Measurements from ENCODE around the gene FBXO3.
A peak's percentile ranks its signal among the peaks of the same experiment; 100 is the strongest.
"Not testable (repeated sequence)": the region's sequence is repeated elsewhere in the genome, so short reads cannot be mapped to it uniquely, and the experiment has no call there.

Gene FBXO3, protein sequence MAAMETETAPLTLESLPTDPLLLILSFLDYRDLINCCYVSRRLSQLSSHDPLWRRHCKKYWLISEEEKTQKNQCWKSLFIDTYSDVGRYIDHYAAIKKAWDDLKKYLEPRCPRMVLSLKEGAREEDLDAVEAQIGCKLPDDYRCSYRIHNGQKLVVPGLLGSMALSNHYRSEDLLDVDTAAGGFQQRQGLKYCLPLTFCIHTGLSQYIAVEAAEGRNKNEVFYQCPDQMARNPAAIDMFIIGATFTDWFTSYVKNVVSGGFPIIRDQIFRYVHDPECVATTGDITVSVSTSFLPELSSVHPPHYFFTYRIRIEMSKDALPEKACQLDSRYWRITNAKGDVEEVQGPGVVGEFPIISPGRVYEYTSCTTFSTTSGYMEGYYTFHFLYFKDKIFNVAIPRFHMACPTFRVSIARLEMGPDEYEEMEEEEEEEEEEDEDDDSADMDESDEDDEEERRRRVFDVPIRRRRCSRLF
- 32.8 to 88.3 reads per million in 2 experiments for total RNA-seq

DNA sequence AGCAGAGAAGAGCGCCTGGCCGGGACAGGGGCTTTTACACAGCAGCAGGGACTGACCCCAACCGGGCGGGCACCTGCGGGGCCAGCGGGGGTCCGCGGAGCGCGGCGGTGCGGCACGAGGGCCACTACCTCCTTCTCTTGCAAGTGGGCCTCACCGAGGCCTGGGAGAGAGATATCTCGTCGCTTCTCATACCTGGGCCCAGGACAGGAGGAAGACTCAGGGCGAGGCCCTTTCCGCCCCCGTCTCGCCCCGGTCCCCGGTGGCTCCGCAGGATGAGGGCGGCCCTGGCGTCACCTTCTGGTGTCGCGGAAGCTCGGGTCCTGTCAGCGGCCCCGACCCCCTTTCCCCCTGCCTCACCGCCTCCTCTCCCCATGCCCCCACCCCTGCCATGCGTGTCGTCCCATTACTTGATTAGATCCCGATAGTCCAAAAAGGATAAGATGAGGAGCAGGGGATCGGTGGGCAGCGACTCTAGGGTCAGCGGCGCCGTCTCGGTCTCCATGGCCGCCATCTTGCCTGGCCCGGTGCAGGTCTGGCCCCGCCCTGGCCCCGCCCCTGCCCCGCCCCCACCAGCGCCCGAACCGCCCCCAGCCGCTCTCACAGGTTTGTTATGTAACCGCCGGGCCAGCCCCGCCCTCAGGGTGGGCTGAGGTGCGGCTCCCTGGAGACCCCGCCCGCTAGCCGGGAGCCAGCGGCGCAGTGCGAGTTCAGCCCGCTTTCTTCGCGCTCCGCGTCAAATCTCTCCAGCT lies at the start of gene FBXO3:
Gene FBXO3 (minus strand): TSS at position 534 of the 749 bp plus-strand sequence. CDS start 23 bp downstream, at position 511.
- DNase-seq (ENCODE audit: low read depth) = peak; percentile 86

DNA sequence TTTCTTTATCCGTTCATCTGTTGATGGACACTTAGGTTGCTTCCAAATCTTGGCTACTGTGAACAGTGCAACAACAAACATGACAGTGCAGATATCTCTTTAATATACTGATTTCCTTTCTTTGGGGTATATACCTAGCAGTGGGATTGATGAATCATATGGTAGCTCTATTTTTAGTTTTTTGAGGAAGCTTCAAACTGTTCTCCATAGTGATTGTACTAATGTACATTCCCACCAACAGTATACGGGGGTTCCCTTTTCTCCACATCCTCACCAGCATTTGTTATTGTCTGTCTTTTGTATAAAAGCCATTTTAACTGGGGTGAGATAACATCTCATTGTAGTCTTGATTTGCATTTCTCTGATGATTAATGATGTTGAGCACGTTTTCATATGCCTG lies 48.7 kb upstream of the FBXO3 start:
- DNase-seq (ENCODE audit: low read depth) = not testable (repeated sequence)

DNA sequence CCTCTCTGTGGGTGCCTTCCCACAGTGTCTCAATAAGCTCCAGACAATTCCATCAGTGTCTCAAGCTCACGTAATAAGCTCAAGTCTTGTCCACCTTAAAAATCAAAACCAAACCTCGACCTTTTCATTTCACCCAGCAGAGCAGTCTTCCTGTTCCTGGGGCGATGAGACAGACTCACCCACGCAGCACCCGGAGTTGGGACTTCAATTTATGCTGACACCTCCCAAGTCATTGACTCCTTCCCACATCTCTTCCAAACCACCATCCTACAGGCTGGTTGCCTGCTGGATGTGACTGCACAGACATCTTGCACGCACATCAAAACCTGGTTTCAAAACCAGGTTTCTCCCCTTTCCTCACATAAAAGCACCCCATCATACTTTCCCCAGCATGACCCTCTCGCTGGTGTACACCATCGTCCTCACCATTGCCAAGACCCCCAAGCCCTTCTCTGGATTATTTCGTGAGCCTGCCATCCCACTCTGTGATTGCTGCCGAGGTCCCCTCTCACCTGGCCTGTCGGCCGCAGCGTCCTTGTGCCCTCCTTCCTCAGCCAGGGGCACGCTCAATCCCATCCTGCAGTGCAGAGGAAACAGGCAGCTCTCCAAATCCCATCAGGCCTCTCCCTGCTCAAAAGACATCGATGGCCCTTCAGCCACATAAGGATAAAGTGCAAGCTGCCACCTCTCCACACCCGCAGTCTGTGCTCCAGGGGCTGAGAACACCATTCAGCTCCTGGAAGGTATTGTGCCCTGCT lies 45.1 kb upstream of the FBXO3 start:
- DNase-seq (ENCODE audit: low read depth) = no peak

DNA sequence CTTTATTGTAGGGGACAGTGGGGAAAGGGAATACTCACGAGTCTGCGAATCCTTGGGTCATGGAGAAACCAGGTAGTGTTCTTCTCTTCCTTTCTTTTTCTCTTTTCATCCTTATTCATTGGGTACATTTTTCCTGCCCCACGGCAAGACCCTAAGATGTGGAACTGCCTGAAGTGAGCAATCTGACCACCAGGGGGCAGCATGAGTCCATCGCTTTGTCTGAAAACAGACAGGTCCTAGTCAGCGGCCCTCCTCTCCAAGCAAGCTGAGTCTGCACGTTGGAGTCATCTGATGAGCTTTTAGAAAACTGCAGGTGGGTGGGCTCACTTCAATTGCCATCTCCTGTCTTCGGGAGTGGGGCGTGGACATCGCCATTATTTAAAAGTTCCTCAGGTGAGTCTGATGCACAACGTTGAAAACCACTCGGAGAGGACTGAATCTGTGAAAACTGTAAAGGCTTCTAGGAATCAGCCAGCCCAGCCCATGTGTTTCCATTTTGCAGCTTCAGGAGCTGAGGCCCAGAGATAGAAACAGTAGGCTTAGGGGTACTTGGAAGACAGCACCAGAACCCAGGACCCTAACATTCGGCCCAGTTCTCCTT lies 34.0 kb upstream of the FBXO3 start:
- DNase-seq (ENCODE audit: low read depth) = peak; percentile 70

DNA sequence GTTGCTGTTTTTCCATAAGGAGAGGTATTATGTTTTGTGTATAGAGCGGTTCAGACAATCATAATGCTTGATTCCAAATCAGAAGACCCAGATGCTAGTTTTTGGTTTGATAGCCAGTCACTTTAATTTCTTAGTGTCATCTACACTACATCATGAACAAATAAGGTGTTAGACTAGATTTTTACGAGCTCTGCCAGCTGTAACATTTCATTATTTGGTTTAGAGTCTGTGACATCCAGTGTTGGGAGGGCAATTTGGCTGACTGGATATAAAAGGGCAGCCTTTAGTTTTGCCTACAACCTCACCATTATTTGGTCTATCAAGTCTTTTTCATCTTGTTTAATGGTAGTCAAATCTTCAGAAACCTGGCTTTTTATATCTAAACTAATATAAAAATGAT lies 30.2 kb upstream of the FBXO3 start:
- DNase-seq (ENCODE audit: low read depth) = no peak

DNA sequence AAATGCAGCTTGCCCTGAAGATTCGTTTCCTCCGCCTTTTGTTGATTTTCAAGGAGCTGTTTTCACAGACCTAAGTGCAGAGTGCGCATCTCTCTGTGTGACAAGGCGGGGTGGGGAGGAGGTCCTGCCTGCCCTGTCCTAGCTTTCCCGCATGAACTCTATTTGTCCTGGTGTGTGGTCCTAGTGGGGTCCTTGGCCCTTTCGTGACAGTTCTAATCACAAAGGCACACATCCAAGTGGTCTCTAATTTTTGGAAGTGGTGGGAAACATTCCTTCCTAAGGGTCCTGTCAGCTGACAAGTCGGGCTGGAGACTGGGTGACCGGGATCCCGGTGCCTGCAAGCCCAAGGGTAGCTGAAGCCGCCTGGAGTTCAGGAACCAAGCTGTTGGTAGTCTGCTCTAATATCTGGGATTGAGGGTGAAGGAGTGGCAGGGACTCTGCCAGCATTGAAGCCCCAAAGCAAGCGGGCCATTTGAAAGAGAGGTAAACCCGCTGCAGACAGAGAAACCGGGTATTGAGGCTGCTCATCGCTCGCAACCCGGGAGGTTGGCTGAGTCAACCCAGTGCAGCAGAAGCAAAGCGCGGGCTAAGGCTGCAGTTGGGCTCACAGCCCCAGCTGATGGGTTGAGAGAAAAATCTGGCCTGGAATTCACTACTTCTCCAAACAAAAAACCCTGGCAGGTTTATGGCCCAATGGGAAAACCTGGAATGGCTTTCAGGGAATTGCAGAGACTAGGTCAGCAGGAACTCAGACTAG lies 28.1 kb upstream of the FBXO3 start:
- DNase-seq (ENCODE audit: low read depth) = no peak

DNA sequence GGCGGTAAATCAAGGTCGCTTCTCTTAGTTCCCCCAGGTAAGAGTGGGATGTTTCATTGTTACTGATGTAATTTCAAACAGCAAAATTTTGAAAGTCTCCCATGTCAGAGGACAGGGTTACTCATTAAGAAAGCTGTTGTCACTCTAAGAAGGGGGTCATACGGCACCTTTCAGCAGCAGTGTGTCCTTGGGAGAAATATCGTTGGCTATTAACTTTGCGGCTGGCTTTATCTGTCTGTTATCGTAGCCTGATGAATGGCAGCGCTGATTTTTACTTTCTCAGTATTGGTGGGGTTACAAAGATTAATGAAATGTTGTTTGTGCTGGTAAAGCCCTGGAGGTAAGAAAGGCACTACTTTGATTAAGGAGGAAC lies 27.5 kb upstream of the FBXO3 start:
- DNase-seq (ENCODE audit: low read depth) = no peak

DNA sequence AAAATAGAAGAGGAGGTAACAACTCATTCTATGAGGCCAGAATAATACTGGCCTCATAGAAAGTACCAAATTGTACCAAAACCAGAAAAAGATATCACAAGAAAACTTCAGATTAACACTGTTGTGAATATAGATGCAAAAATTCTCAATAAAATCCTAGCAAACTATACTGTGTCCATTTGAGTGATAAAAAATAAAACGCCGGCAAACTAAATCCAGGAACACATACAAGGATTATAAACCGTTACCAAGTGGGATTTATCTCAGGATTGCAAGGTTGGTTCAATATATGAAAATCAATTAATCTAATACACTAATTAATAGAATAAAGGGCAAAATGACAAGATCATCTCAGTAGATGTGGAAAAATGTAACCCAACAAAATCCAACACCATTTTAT lies 23.6 kb upstream of the FBXO3 start:
- DNase-seq (ENCODE audit: low read depth) = no peak

DNA sequence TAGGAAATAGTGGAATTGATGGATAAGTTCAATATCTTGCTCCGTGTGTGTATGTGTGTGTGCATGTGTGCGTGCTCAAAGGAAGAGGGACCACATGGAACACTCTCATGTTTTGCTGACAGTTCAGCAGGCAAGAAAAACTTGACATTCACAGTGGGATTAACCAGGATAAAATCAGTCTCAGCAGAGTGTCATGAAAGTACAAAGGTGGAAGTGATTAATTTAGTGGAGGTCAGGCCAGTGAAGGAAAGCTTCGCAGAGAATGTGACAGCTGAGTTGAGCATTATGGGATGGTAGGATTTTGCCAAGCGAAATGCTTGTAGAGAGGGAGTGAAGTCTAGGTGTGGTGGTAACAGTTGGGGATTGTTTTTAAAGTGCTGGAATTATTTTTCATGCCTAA lies 15.7 kb upstream of the FBXO3 start:
- DNase-seq (ENCODE audit: low read depth) = no peak

DNA sequence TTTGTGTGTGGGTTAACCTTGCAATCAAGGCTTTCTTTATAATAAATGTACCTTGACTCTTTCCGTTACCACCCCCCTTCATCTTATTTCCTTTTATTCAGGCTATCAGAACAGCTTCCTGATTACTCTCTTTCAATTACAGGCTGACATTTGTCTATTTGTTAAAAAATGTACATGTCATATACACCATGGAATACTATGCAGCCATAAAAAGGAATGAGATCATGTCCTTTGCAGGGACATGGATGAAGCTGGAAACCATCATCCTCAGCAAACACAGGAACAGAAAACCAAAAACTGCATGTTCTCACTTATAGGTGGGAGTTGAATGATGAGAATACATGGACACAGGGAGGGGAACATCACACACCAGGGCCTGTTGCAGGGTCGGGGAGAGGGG lies 13.8 kb upstream of the FBXO3 start:
- not testable (repeated sequence) for DNase-seq (ENCODE audit: low read depth)

DNA sequence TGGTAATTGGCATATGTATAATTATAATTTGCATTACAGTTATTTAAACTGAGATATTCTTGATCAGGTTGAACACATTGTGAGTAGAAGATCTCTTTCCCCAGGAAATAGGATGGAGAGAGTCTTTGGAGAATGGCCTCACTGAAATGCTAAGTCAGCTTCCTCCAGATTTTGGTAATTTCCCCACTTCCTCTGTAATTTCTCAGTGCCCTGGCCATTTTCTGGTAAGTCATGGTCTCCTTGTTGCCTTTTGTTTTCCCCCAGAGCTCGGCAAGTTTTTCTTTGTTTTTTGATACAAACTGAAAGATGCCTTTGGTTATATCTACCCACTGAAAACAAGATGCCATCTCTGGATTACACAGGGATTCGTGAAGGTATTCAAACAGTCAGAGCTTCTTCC lies 12.8 kb upstream of the FBXO3 start:
- no peak for DNase-seq (ENCODE audit: low read depth)

DNA sequence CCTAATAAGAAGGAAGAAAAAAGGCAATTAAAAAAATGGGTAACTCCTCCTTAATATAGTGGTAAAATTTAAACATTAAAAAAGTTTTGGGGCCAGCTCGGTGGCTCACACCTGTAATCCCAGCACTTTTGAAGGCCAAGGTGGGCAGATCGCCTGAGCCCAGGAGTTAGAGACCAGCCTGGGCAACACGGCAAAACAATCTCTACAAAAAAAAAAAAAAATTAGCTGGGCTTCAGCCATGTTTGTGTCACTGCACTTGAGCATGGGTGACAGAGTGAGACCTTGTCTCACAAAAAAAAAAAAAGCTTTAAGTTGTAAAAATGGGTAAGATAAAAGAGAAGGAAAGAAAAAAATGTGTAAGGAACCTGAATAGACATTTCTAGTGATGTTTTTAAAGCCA lies 11.3 kb upstream of the FBXO3 start:
- DNase-seq (ENCODE audit: low read depth) = no peak

DNA sequence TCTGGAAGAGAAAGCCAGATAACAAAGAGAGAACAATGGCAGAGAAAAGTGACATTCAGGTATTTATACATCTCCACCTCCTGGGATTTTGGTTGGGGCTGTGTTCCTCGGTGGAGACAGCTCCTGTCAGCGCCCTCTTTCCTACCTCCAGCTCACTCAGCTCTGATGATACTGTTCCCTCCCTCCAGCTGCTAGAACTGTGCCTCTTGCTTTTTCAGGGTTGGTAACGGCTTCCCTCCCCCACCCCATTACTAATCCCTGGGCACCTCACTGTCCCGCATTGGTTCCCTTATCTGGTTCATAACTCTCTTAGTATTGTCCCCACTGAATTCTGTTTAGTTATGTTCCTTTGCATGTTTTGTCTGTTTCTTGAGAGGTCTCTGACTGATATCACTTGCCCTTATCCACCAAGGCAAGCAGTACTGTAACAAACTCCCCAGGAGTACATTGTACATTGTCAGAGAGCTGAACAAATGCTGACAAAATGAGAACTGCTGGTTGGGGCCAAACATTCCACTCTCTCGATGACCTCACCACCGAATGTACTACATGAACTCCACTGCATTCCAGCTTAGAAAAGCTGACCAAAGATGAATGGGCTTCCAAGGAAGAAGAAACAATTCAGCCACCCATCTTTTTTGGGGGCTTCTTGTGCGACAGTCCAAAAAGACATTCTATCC lies 5.7 kb upstream of the FBXO3 start:
- no peak for DNase-seq (ENCODE audit: low read depth)

DNA sequence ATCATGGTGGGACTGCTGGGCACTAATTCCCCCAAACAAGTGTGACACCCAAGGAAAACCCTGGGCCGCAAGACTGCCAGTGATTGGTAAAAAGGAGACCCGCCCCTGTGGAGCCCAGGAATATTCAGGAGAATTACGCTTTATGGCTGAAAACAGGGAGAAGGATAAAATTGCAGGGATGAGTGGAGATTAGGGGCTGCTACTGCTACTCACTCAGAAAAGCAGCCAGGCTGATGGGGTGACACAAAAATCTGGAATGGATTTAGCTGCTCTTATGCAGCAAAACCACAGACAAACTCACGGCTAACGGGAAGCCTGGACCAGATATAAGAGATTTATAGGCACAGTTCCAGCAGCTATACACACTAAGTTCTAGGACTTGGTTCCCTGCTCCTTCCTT lies 4.4 kb upstream of the FBXO3 start:
- DNase-seq (ENCODE audit: low read depth) = no peak

DNA sequence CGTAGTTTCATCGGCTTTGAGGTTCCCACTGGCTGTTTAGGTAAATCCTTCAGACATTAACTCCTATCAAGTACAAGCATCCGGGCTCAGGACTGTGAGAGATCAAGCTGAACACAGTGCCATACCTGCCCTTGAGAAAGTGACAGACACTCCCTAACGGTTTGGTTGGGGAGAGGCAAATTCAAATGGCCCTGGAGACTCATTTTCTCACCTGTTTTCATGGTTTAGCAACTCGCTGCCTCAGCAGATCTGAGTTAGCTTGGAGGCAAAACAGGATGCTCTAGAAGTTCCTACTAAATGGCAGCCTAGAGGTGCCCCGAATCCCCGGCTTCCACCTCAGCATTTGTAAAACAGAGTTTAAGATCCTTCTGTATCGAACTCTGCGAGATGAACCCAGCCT lies 3.6 kb upstream of the FBXO3 start:
- no peak for DNase-seq (ENCODE audit: low read depth)

DNA sequence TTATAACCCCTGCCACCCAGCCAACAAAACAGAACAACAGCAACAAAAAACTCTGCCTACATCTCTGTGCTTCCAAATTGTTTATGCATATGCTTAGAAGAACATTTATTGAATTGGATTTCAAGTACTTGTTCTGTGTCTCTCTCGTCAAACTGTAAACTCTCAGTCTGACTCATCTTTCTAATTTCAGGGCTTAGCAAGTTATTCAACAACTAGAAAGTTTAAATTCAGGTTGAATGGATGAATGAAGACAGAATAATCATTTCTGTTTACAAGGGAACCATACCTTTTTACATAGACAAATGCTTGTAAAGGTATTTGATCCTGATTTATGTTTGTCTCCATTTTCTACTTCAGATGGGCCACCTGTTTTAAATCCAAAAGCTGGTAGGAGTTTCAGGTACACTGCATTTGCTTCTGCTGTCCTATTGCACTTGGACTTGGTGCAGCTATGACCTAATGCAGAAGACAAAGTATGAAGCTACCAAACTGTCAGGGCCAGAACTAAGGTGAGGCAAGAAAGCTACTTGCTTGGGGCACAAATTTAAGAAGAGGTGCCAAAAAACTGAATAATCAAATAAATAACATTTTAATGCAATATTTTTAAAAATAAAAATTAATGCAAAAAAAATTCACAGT lies 1.6 kb upstream of the FBXO3 start:
- no peak for DNase-seq (ENCODE audit: low read depth)

DNA sequence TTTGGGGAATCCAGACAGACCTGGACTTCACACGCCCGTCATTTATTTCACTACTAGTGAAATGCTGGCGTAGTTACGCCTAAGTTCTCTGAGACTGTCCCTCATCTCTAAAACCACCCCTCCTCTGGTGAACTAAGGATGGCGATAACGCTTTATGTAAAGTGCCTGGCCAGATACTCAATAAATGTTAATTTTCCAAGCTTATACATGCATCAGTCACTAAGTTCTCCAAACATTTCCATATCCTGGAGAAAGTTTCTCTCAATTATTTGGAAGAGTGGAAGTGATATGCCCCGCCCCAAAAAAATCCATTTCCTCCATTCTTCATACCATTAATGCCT lies 1.1 kb upstream of the FBXO3 start:
- no peak for DNase-seq (ENCODE audit: low read depth)

DNA sequence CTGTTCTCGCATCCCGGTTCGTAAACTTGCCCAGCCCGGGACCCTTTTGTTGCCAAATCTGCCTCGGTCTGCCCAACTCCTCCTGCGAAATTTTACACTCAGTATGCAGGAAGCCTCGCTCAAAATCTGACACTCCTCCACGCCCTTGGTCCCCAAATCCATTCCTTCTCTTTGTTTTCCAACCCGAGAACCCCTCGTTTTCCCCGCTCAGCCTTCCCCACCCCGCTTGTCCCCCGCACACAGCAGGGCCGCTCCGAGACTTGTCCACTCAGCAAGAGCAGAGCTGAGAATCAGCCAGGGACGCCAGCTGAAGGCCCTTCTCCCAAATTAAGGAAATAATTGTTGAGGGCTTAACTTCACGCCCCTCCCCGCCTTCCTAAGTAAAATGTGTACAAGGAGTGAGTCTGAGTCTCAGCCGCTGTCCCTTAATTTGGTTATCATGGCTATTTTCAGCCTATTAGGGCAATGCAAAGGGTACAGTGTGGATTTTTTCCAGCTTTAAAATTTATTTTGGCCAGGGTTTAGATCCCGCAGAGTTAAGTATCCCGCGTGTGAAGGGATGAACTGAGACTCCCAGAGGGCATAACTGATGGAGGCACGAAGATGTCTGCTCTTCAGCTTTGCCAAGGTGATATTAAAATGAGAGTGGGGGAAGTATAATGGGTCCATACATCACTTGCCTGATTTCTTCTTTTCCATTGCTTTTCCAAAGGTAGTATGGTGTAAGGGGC lies 581 bp upstream of the FBXO3 start:
- no peak for DNase-seq (ENCODE audit: low read depth)

DNA sequence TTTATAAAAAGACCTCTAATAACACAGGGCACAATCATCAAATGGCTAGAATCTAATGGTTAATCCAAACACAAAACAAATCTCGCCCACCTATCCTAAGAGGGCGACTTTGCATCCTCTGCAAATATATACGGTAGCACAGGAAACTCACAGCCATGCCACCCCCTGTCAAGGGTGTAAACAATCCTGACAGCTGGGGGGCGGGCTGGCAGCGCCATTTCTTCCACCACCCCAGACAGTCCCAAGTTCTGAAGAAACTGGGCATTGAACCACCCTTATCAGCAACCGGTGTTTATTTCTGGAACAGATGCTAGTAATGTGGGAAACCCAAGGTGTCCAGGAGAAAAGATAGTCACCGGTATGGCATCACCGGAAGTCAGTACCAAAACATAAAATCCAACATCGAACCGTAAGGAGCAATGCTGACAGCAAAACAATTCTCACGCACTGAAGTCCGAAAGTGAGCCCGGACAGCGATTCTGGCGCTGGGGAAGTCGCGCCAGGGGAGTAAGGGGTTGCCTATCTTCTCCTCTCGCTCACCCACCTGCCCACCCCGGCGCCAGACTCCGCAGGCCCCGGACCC lies 825 bp downstream of the FBXO3 start:
- peak; percentile 15 for DNase-seq (ENCODE audit: low read depth)

Measured in T follicular helper cell (primary cell).